Head of caudate nucleus (tissue), 42 donors: ENCODE data around the gene MCOLN3.
"Not testable (repeated sequence)": the region's sequence is repeated elsewhere in the genome, so short reads cannot be mapped to it uniquely, and the experiment has no call there.

Experiments used
- DNase-seq, 42 donors: peaks; one replicate each; pipeline versions ENCODE4 v3.0.0 to v3.0.0-alpha.2; 2020 to 2021; ENCODE audit warnings: mixed read lengths in 7 of 42
- intact Hi-C: fragments of 100-400 bp; cut with DNase I; formaldehyde crosslinking; loops from one replicate; pipeline ENCODE4 v1.15.0; 2022

MCOLN3 gene

DNA sequence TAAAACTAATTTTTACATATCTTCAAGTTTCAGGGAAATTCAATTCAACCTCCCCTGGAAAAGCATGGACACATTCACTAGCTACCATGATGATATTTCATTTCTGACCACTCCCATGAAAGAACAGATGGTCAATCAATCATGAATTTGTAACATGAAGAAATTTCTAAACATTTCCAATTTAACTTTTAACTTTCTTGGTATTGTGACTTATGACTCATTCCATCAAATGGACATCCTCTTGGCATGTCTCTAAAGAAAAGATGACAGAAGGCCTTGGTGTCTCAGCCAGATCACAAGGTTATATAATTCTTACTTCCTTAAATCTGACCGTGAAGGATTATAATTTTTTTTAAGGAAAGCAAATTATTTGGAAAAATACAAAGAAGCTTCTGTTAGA is 10.5 kb upstream of the MCOLN3 start:
- intact Hi-C loops = no loop called here
- no peak for DNase-seq

DNA sequence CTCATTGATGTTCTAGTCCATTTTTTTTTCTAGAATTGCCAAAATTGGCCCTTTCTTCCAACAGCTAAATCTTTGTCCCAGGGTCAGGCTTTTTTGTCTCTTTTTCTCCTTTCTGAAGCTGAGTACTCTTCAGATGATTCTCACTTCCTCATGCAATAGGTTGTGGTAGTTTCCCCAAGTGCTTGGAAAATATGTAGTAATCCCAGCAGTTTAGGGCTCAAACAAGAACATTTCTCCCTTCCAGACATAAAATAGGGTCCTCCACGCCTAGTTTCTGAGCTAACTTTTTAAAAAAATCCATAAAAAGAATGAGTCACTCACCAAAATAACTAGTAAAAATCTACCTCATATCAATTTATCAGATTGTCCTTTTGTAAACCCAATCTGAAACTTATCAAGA is 10.0 kb upstream of the MCOLN3 start:
- DNase-seq = no peak
- intact Hi-C loops = no loop called here

DNA sequence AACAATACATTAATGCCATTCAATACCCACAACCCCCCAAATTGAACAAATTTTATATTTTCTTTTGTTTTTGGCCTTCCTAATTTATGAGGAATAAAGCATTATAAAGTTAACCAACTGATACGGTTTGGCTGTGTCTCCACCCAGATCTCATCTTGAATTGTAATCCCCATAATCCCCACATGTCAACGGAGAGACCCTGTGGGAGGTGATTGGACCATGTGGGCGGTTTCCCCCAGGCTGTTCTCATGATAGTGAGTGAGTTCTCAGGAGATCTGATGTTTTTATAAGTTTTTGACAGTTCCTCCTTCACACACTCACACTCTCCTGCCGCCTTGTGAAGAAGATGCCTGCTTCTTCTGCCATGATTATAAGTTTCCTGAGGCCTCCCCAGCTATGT is 6.4 kb upstream of the MCOLN3 start:
- no peak for DNase-seq
- intact Hi-C loops = no loop called here

DNA sequence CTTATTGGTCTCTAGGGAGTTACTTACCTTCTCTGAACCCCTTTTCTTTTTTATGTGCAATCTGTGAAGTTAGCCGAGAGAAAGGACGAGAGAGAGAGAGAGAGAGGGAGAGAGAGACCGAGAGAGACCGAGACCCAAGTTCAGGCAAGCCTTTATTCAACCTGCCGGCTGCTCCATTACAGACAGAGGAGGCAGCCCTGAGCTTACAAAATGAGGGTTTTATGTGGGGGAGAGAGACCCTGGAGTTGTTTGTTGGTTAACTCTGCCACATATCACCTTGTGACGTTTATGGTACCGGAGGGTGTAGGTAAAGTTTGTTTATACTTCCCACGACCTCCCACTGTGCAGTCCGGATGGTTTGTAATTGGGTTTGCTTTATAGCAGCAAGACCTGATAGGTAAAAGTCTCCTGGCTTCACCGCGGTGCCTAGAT is 1.5 kb upstream of the MCOLN3 start:
- no peak for DNase-seq
- intact Hi-C loops = no loop called here

DNA sequence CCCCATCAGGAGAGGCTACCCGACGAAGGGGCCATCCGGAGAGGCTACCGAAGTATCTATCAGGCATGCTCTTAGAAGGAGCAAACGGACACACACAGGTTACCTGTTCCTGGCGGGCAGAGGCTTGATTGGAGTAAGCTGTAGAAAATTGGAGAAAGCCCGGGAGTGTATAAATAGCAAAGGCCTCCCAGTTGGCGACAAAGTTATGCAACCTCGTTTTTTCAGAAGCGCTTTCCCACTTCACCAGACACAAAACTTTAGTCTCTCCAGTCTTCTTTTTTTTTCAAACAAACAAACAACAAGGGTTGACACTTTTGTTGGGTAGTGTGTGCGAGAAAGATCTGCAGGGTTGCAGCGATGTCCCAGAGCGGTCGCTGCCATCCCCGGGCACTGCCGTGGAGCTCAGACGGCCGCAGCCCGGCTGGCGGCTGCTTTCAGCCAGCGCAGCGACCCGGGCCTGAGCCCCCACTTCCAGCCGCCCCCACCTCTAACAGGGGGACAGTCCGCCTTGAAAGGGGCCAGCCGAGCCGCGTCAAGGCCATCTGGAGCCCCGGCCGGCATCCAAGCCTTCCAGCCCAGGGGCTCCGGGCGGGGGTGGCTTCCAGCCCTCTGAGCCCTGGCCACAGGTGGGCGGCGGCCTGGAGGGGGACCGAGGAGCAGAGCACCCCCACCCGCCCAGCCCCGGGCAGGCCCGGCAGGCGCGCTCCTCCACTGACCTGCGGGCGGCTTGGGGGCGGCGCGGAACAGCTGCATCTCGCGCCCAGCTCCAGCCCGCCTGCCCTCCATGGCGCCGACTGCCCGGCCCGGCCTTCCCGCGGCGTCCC is 616 bp downstream of the MCOLN3 start:
- intact Hi-C loops = no loop called here
- DNase-seq = no peak

DNA sequence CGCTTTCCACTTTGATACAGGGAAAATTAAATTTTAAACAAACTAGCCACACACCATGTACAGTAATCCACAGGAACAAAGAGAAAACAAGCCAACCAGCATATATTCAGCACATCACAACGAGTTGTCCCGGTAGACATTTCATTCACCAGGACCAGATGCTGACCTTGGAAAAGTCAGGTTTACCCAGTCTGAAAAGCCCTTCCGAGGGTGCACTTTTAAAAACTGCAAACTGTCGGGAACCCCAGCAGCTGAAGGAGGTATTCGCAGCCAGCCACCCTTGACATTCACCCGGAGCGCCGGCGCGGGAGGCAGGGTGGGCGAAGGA is 1.2 kb downstream of the MCOLN3 start:
- no peak for DNase-seq
- intact Hi-C loops = no loop called here

DNA sequence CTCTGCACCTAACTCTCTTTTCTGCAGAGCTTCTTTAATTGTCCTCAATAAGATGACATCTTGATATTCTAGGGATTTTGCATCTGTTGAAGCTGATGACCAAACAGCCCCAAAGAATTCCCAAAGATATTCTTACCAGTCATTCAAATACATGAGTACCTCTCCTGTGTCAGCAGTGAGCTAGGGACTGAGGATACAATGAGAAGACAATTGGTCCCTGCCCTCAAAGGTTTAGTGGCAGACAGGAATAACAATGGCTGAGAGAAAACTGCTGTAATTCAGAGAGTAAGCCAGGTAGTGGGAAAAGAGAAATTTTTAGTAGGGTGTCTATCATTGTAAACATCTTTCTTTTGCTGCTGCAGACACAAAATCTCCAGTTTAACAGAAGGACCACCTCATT is 5.9 kb downstream of the MCOLN3 start:
- intact Hi-C loops = no loop called here
- DNase-seq = no peak

DNA sequence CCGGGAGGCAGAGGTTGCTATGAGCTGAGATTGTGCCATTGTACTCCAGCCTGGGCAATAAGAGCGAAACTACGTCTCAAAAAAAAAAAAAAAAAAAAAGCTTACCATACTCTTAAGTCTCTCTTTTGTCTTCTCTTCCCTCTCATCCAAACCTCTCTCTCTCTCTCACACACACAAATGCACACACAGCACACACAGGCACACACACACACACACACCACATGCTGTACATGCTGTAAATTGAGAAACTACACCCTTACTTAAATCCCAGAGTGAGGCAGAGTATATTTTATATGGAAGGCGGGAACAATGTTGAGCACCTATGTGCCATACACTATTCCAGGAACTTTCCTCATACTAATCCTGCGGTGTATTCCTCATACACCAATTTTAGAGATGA is 6.5 kb downstream of the MCOLN3 start:
- DNase-seq = no peak
- intact Hi-C loops = no loop called here

DNA sequence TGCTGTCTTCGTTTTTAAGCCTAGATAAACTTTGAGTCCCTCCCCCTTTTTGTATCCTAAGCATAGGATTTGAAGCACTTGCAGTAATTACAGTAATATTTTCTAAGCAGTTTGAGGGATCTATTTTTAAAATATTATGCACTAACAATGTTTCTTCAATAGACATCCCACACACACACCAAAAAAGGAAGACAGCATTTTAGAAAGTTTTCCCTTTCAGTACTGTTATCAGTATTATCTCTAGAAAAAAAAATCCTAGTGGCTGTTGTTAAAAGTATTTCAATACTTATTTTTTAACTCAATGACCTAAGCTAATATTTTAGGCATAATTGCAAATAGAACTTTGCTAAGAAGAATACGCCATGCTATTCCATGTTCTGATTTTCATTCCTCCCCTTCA is 15.1 kb downstream of the MCOLN3 start:
- intact Hi-C loops = no loop called here
- no peak for DNase-seq

DNA sequence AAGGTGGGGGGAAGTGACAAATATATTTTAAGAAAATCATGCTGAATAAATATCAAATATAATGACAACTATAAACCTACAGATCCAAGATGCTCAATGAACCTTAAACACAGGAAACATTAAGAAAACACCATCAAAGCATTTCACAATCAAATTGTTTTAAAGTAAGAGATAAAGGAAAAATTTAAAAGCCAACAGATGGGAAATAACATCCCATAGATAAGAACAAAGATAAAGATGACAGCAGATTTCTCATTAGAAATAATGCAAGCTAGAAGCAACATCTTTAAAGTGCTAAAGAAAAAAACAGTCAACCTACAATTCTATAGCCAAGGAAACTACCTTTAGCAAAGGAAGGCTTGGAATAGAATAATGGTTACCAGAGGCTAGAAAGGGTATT is 17.8 kb downstream of the MCOLN3 start:
- intact Hi-C loops = no loop called here
- no peak for DNase-seq

DNA sequence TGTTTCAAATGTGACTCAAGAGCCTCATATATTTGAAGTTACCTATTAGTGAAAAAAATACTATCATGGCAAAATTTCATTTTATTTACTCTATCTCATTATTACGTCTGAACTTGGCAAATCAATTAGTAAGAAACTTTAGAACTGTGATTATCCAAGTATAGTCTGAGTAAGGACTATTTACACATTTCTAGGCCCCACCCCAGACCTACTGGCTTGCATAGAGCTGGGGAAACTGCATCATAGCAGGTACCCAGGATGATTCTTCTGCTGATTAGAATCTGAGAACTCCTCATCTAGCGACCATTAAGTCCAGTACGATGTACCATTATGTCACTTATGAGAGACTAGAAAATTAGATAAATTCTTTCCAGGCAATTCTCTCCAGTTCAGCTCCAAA is 20.1 kb downstream of the MCOLN3 start:
- intact Hi-C loops = no loop called here
- DNase-seq = no peak

DNA sequence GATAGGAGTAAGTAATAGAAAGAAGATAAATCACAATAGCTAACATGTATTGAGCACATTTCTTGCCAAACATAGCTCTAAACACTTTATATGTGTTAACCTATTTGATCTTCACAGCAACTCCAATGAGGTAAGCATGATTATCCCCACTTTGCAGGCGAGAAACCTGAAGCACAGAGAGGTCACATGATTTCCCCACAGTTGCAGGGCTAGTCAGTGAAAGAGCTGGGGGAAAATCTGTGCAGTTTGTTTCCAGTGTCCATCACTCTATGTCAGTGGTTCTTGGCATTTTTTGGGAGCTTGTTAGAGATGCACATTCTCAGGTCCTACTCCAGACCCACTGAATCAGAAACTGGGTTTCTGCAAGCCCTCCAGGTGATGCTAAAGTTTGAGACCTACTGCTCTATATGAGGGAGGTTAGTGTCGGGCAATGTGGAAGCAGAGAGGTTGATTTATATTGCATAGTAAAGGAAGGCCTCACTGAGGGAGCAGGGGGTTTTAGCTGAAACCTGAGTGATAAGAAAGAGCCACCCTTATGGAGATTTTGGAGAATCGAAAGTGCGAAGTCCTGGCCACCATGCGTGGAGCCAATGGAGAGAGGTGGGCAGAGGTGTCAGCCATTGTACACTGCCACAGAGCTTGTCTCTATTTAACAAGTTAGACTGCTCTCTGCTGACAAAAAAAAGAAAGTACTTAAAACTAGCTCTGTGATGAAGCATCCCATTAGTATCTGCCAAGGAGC is 20.9 kb downstream of the MCOLN3 start:
- DNase-seq = no peak
- intact Hi-C loops = no loop called here

DNA sequence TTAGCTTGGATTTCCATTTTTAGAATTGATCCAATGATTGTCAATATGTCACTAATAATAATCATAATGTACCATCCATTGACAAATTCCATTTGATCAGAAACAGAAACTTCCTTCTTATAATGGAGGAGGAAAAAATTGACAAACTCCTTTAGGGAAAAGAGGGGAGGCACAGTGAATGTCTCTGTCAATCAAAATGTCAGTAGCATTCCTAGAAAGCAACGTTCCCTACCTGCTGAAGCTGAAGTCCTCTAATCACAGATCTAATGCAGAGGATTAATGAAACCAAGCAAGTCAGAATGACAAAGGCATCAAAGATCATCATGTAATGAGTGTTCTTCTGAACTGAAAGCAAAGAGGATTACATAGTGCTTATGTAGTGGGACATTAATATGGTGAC is 22.4 kb downstream of the MCOLN3 start:
- DNase-seq = no peak
- intact Hi-C loops = no loop called here

DNA sequence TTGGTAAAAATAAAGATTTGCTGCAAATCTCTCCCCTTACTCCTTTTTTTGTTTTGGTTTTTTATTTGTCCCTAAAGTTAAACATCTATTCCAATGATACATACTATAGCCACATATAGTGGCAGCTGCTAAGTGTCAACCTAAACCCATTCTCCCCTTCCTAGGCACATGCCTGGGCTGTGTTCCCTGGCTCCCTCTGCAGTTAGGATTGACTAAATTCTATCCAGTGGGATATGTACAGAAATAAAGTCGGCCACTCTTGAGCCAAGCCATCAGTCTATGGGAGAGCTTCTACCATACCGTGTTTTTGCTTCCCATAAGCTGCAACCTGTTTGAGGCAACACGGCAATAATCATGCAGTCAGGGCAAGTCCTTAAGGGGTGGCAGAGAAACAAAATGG is 23.6 kb downstream of the MCOLN3 start:
- intact Hi-C loops = no loop called here
- DNase-seq = no peak

DNA sequence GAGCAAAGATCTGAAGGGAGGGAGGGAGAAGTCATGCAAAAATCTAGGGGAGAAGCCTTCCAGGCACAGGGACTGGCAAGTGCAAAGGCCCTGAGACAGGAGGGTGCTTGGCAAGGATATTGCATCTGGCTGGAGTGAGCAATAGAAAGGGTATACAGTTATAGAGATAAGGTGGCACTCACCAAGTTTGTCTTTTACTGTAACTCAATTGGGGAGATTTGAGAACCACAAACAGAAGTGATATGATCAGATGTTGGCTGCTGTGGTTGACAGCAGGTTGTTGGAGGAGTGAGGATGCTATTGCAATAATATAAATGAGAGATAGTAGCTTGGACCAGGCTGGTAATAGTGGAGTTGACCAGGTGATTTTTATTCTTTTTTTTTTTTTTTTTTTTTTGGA is 25.6 kb downstream of the MCOLN3 start:
- intact Hi-C loops = no loop called here
- no peak for DNase-seq

DNA sequence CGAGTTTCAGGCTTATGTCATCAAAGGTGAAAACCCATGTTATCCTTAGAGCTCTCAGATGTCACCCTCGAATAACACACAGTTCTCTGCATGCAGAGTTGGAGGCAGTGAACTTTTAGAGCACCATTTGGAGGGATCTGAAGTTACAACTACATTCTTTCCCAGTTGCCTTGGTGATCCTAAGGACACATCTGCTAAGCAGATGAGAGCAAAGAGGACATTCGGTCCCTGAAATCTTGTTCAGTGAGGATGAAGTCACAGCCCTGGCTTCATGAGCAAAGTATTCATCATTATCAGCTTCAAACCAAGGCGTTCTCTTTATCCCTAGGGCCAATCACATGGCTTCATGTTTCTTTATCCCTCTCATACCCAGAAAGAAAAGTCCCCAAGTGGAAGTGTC is 28.3 kb downstream of the MCOLN3 start:
- intact Hi-C loops = no loop called here
- DNase-seq = no peak

DNA sequence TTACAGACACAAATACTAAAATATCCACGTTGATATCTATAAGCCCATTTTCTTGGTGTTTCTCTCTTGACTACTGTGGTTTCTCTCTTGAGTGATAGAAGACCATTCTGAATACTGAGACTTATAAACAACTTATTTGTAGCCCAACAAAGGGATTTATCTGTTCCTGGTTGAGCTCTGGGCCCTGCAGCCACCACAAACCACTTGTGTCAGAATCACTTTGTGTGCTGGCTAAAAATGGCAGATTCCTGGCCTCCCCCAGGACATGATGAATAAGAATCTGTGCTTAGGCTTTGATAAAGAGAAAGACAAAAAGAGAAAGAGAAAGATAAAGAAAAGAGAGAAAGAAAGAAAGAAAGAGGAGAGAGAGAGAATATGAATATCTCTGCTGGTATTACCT is 32.5 kb downstream of the MCOLN3 start:
- no peak for DNase-seq
- intact Hi-C loops = no loop called here

DNA sequence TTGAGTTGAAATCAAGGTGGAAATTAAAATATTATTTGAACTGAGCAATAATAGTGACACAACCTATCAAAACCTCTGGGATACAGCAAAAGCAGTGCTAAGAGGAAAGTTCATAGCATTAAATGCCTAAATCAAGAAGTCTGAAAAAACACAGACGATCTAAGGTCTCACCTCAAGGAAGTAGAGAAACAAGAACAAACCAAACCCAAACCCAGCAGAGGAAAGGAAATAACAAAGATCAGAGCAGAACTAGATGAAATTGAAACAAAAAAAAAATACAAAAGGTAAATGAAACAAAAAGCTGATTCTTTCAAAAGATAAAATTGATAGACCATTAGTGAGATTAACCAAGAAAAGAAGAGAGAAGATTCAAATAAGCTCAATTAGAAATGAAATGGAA is 42.7 kb downstream of the MCOLN3 start:
- DNase-seq, intact Hi-C loops: not testable (repeated sequence)

DNA sequence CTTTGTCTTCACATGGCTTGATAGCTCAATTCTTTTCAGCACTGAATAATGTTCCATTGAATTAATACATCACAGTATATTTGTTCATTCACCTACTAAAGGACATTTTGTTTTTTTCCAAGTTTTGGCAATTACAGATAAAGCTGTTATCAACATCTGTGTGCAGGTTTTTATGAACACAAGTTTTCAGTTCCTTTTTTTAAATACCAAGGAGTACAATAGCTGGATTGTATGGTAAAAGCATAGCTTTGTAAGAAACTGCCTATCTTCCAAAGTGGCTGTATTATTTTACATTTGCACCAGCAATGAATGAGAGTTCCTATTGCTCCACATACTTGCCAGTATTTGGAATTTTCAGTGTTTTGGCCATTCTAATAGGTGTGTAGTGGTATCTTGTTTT is 46.6 kb downstream of the MCOLN3 start:
- intact Hi-C loops = no loop called here
- DNase-seq = no peak

DNA sequence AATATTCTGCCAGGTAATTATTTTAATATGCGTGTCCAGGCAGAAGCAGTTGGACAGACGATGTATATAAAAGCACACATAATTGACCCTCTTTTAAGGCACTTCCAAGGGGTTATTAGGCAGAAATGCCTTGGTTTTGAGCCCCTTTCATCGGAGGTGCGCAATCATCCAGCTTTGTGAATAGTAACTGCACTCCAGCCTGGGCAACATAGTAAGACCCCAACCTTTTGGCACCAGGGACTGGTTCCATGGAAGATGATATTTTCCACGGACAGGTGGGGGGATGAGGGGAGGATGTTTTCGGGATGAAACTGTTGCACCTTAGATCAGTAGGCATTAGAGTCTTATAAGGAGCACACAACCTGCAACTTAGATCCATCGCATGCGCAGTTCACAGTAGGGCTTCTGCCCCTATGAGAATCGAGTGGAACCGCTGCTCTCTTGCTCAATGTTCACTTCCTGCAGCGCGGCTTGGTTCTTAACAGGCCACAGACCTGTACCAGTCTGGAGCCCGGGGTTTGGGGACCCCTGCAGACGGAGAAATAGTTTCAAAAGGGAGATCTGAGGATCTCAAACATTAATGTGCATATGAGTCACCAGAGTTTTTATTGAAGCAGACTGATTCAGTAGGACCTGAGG is 49.5 kb downstream of the MCOLN3 start:
- intact Hi-C loops = no loop called here
- DNase-seq = peak in 4 of 42 donors; percentile 1 to 26 (median 16)
